Suprapubic skin (tissue), 4 donors: ENCODE results near the gene CSF3. TPM values are rescaled to one million over a fixed set of nuclear protein-coding genes. Genes with fewer than 3 reads are reported as not detected.

Experiments used
- DNase-seq, 2 donors: peaks; one replicate each; pipeline ENCODE4 v3.0.0-alpha.2; 2019; ENCODE audit warnings: low spot score in 2 of 2
- H3K27ac ChIP-seq: fragments of 200-600 bp; sonication (generic); one replicate; pipeline ENCODE4 v1.5.1; 2019
- H3K27me3 ChIP-seq: fragments of 200-600 bp; sonication (generic); one replicate; pipeline ENCODE4 v1.5.1; 2019
- H3K36me3 ChIP-seq: fragments of 200-600 bp; sonication (generic); one replicate; pipeline ENCODE4 v1.5.1; 2019
- H3K4me1 ChIP-seq: fragments of 200-600 bp; sonication (generic); one replicate; pipeline ENCODE4 v1.5.1; 2019
- H3K4me3 ChIP-seq: fragments of 200-600 bp; sonication (generic); one replicate; pipeline ENCODE4 v1.5.1; 2019; ENCODE audit warnings: mild to moderate bottlenecking
- H3K9me3 ChIP-seq: fragments of 200-600 bp; sonication (generic); one replicate; pipeline ENCODE4 v1.5.1; 2019
- CTCF ChIP-seq, 2 donors: fragments of 200-600 bp in 1 of 2; fragments of 450-650 bp in 1 of 2; sonication (generic) in 1 of 2; IDR thresholded peaks; one replicate each; pipeline ENCODE4 v1.5.1; 2016 to 2019; ENCODE audit warnings: antibody characterized with exemption in 2 of 2, mild to moderate bottlenecking in 1 of 2, moderate library complexity in 1 of 2
- EP300 ChIP-seq: sonication (generic); formaldehyde crosslinking; IDR thresholded peaks from one replicate; pipeline ENCODE4 v1.6.1; 2017; ENCODE audit warnings: antibody characterized with exemption
- POLR2A ChIP-seq, 2 donors: fragments of 450-650 bp; IDR thresholded peaks; one replicate each; pipeline ENCODE4 v1.6.1; 2017; ENCODE audit warnings: antibody characterized with exemption in 2 of 2, mild to moderate bottlenecking in 2 of 2, moderate library complexity in 2 of 2
- POLR2AphosphoS5 ChIP-seq, 3 donors: sonication (generic); formaldehyde crosslinking; IDR thresholded peaks; one replicate each; pipeline ENCODE4 v1.6.1; 2017; ENCODE audit warnings: antibody characterized with exemption in 3 of 3
- WGBS: methylation state at CpG from one replicate; pipeline ENCODE4 v1.1.5; 2018; 5-methylcytosine and 5-hydroxymethylcytosine counted together
- total RNA-seq, 4 donors: library from RNA; depleted of rRNA; stranded (reverse); fragments of >200 nt; gene quantifications; one replicate each; pipeline ENCODE4 v1.1.0, GENCODE V29; 2016

Gene CSF3
- total RNA-seq, 4 donors from 2014 or later, result 5.0 TPM; not detected in 3

DNA sequence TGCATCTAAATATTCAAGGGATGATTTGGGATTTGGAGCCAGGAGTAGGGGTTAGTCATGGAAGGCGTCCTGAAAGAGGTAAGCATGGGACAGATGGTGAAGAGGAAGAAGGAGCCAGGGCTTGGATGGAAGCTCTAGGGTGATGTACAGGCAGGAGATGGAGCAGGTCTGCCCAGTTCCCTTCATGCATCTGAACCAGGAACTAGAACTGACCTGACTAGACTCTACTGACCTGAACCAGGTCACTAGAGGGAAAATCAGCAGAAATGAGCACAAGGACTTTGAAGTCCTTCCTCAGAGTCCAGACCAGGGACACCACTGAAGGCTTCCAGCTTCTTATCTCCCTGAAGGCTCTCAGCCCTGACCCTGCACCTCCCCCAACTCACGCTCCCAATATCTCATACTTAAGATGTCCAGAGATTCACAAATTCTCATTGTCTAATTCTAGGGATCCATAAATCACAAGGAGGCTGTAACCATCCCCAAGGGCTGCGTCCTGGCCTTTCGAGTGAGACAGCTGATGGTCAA is 44.1 kb upstream of the CSF3 start:
- 77% methylated on average over 4 of the region's 4 CpGs for WGBS
- Histone ChIP-seq H3K36me3 (no peaks in the 10 kb centered on the region), H3K4me3 (no peak overlapping the region), H3K27me3 (no peaks in the 10 kb centered on the region), H3K27ac (no peak overlapping the region), H3K4me1 (no peaks in the 10 kb centered on the region), H3K9me3 (no peaks in the 10 kb centered on the region)
- TF ChIP-seq CTCF (IDR thresholded peaks at IDR 0.05), result no peak
- TF ChIP-seq POLR2AphosphoS5 (IDR thresholded peaks at IDR 0.05), result no peak
- no peak for TF ChIP-seq POLR2A (IDR thresholded peaks at IDR 0.05)
- TF ChIP-seq EP300, result no peak
- DNase-seq, result no peak

DNA sequence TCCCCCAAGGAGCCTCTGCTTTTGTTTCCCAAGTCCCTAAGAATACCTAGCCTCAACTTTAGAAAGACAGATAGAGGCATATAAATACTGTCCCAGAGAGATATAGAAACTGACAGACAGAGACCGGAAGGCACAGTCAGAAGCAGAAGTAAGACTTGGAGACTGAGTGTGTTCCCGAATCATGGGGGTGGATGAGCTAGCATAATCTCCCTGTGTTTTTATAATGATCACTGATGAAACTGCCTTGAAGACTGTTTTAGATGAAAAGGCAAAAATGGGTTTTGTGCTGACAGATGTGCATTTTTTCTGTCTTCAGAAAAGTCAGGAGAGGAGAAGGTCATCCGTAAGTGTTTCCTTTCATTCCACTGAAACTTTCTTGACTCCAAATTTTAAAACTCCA is 43.0 kb upstream of the CSF3 start:
- Histone ChIP-seq H3K4me3 (no peak overlapping the region), H3K4me1 (no peaks in the 10 kb centered on the region), H3K27ac (no peak overlapping the region), H3K27me3 (no peaks in the 10 kb centered on the region), H3K9me3 (no peaks in the 10 kb centered on the region), H3K36me3 (no peaks in the 10 kb centered on the region)
- WGBS, result 32% methylated on average over 3 of the region's 3 CpGs
- DNase-seq, result no peak
- no peak for TF ChIP-seq CTCF (IDR thresholded peaks at IDR 0.05)
- no peak for TF ChIP-seq EP300
- no peak for TF ChIP-seq POLR2AphosphoS5 (IDR thresholded peaks at IDR 0.05)
- no peak for TF ChIP-seq POLR2A (IDR thresholded peaks at IDR 0.05)

GRCh38 chr17:39973496-39973895 is 41.7 kb upstream of the CSF3 start:
- H3K27me3 ChIP-seq, result no peaks in the 10 kb centered on the region
- H3K36me3 ChIP-seq, result no peaks in the 10 kb centered on the region

DNA sequence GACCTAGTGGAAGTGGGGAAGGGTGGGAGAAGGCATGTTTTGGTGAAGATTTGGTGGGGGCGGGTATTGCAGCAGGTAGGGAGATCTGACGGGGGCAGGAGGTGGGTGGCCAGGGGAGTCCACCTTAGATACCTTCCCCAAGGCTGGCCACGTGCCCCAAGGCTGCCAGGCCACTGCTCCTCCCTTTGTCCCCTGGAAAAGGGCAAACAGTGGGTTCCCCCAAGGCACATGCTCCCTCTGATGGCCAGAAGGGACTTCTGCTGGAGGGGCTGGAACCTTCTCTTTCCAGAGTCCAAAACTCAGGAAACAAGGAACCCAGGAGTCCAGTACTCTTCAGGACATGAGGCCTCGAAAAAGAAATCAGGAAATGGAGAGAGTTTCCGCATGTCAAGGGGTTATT is 40.8 kb upstream of the CSF3 start:
- Histone ChIP-seq H3K9me3 (no peaks in the 10 kb centered on the region), H3K27me3 (no peaks in the 10 kb centered on the region), H3K36me3 (no peaks in the 10 kb centered on the region), H3K27ac (no peak overlapping the region), H3K4me1 (peaks cover 5% of the 10 kb centered on the region), H3K4me3 (no peak overlapping the region)
- no peak for DNase-seq
- TF ChIP-seq CTCF (IDR thresholded peaks at IDR 0.05), result no peak
- TF ChIP-seq POLR2A (IDR thresholded peaks at IDR 0.05), result no peak
- TF ChIP-seq POLR2AphosphoS5 (IDR thresholded peaks at IDR 0.05), result no peak
- no peak for TF ChIP-seq EP300
- 75% methylated on average over 5 of the region's 5 CpGs for WGBS

More at GRCh38 chr17:39973496-39973895, 41.7 kb upstream of the CSF3 start:
- 93% methylated on average over 2 of the region's 2 CpGs for WGBS
- Histone ChIP-seq H3K27ac (no peak overlapping the region), H3K4me1 (no peaks in the 10 kb centered on the region), H3K4me3 (no peak overlapping the region), H3K9me3 (no peaks in the 10 kb centered on the region)
- no peak for DNase-seq
- TF ChIP-seq EP300, result no peak
- TF ChIP-seq POLR2AphosphoS5 (IDR thresholded peaks at IDR 0.05), result no peak
- TF ChIP-seq POLR2A (IDR thresholded peaks at IDR 0.05), result no peak
- TF ChIP-seq CTCF (IDR thresholded peaks at IDR 0.05), result no peak

GRCh38 chr17:39975801-39976200 is 39.4 kb upstream of the CSF3 start:
- TF ChIP-seq POLR2AphosphoS5 (IDR thresholded peaks at IDR 0.05) (no peak), CTCF (IDR thresholded peaks at IDR 0.05) (no peak), POLR2A (IDR thresholded peaks at IDR 0.05) (no peak), EP300 (no peak)
- Histone ChIP-seq H3K4me3 (no peak overlapping the region), H3K4me1 (peaks cover 12% of the 10 kb centered on the region), H3K27ac (no peak overlapping the region), H3K27me3 (no peaks in the 10 kb centered on the region), H3K36me3 (no peaks in the 10 kb centered on the region), H3K9me3 (no peaks in the 10 kb centered on the region)
- DNase-seq, result no peak
- 72% methylated on average over 4 of the region's 4 CpGs for WGBS
